Gastrocnemius medialis (tissue), 4 donors: Measurements from ENCODE around the gene IL3RA.

Experiments
- POLR2A ChIP-seq, 2 donors: fragments of 450-650 bp; IDR thresholded peaks; one replicate each; pipeline ENCODE4 v1.6.1; 2017; ENCODE audit warnings: antibody characterized with exemption in 2 of 2, mild to moderate bottlenecking in 2 of 2, moderate library complexity in 2 of 2
- TF ChIP-seq, protein P1 (sequence below), 5 experiments: fragments of 450-650 bp in 3 of 5; fragments of 200-600 bp in 2 of 5; sonication (generic) in 2 of 5; IDR thresholded peaks in 4 of 5; conservative IDR thresholded peaks in 1 of 5; 1 replicate in 4 of 5; 2 replicates in 1 of 5; pipeline ENCODE4 v1.5.1; 2016 to 2019; ENCODE audit warnings: antibody characterized with exemption in 5 of 5, mild to moderate bottlenecking in 3 of 5, moderate library complexity in 3 of 5

DNA sequence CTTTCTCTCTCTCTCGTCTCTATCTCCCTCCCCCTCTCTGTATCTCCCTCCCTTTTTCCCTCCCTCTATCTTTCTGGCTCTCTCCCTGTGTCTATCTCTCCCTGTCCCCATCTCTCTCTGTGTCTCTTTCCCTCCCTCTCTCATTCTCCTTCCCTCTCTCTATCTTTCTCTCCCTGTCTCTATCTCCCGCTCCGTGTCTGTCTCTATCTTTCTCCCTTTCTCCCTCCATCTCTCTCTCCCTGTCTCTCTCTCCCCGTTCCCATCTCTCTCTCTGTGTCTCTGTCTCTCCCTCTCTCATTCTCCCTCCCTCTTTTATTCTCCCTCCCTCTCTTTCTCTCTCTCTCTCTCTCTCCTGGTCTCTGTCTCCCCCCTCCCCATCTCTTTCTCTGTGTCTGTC lies 22.9 kb downstream of the IL3RA start:
- TF ChIP-seq, protein P1, sequence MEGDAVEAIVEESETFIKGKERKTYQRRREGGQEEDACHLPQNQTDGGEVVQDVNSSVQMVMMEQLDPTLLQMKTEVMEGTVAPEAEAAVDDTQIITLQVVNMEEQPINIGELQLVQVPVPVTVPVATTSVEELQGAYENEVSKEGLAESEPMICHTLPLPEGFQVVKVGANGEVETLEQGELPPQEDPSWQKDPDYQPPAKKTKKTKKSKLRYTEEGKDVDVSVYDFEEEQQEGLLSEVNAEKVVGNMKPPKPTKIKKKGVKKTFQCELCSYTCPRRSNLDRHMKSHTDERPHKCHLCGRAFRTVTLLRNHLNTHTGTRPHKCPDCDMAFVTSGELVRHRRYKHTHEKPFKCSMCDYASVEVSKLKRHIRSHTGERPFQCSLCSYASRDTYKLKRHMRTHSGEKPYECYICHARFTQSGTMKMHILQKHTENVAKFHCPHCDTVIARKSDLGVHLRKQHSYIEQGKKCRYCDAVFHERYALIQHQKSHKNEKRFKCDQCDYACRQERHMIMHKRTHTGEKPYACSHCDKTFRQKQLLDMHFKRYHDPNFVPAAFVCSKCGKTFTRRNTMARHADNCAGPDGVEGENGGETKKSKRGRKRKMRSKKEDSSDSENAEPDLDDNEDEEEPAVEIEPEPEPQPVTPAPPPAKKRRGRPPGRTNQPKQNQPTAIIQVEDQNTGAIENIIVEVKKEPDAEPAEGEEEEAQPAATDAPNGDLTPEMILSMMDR (IDR thresholded peaks at IDR 0.05 in 4 of 5, conservative IDR thresholded peaks at IDR 0.05 in 1 of 5), result no peak
- TF ChIP-seq POLR2A (IDR thresholded peaks at IDR 0.05), result no peak
